HEK293T (cell line): Measurements from ENCODE around the gene RNF152.

Source experiments
- ARNT ChIP-seq: fragments of 450-650 bp; IDR thresholded peaks from 2 replicates; pipeline ENCODE4 v1.6.1; 2017; ENCODE audit warnings: mild to moderate bottlenecking
- ELF4 ChIP-seq: fragments of 450-650 bp; IDR thresholded peaks from 2 replicates; pipeline ENCODE4 v1.6.1; 2017; ENCODE audit warnings: antibody characterized with exemption
- FOXM1 ChIP-seq: fragments of 450-650 bp; IDR thresholded peaks from 2 replicates; pipeline ENCODE4 v1.6.1; 2017; ENCODE audit warnings: mild to moderate bottlenecking, borderline replicate concordance
- L3MBTL2 ChIP-seq: fragments of 450-650 bp; conservative IDR thresholded peaks from 2 replicates; pipeline ENCODE4 v1.6.1; 2016; ENCODE audit warnings: mild to moderate bottlenecking
- ZNF384 ChIP-seq: fragments of 450-650 bp; IDR thresholded peaks from 2 replicates; pipeline ENCODE4 v1.6.1; 2016
- TF ChIP-seq, protein P1 (sequence below): fragments of 450-650 bp; IDR thresholded peaks from 2 replicates; pipeline ENCODE4 v1.6.1; 2016

DNA sequence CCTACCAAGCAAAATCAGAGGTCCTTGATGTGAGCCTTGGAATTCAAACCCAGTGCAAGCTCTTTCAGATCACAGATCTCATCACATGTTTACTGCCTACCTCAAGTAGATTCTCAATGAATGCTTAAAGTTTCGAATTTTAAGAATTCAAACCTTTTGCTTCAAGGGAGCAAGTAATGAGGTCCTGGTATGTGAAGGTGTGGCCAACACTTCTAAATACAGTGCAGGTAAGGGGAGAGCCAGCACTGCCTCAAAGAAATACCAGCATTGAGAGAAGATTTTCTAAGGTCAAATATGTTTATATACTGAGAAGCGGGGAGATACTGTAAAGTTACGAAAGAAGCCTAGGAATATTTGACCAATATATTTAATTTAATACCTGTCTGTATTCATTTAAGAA is 19.7 kb upstream of the RNF152 start:
- TF ChIP-seq ARNT, result no peak
- TF ChIP-seq L3MBTL2, result no peak
- no peak for TF ChIP-seq ZNF384
- TF ChIP-seq FOXM1, result no peak
- no peak for TF ChIP-seq ELF4
- TF ChIP-seq, protein P1, sequence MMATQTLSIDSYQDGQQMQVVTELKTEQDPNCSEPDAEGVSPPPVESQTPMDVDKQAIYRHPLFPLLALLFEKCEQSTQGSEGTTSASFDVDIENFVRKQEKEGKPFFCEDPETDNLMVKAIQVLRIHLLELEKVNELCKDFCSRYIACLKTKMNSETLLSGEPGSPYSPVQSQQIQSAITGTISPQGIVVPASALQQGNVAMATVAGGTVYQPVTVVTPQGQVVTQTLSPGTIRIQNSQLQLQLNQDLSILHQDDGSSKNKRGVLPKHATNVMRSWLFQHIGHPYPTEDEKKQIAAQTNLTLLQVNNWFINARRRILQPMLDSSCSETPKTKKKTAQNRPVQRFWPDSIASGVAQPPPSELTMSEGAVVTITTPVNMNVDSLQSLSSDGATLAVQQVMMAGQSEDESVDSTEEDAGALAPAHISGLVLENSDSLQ, result no peak
